Measurements from ENCODE around the gene RAI14. TPM values are rescaled to one million over a fixed set of nuclear protein-coding genes. Genes with fewer than 3 reads are reported as not detected.

The RAI14 gene
- total and polyA plus RNA-seq, 2 donors (not counting 3 experiments of a cell fraction or from before 2014, with no cell fraction given), result 114 to 369 TPM

DNA sequence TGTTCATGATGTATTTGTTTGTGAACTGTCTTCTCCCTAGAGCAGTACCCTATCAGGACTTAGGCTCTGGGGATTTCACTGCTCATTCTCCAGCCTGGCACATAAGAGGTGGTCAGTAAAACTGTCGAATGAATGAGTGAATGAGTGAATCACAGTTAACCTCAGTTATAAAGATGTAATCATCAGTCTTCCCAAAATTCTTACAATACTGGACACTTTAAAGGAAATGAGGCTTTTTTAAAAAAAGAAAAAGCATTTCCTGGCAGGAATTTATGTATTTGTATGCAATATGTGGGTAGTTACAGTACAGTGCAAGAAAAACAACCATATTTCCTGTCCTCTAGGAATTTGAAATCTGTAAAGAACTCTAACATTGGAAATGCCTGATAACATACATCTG lies 59.6 kb downstream of the RAI14 start:
- peak; percentile 80 for FAIRE-seq
- ChIA-PET POLR2A (no interaction called here), CTCF (interaction anchor here (1.1 kb wide), 1 partner anchor 29 kb away, joined by 4 read pairs; no protein-coding TSS in a partner anchor)
- TF ChIP-seq JUN (IDR thresholded peaks at IDR 0.05; ENCODE audit: borderline replicate concordance, insufficient read depth, insufficient read length, low read depth) (peak; percentile 77), POLR2AphosphoS5 (IDR thresholded peaks at IDR 0.05; ENCODE audit: insufficient read depth, low read depth, low read length) (no peak), FOS (IDR thresholded peaks at IDR 0.05; ENCODE audit: borderline replicate concordance, insufficient read depth, low read length) (peak; percentile 78), GATA2 (IDR thresholded peaks at IDR 0.05; ENCODE audit: insufficient read depth, insufficient read length, low read depth, low read length) (peak; percentile 80)
- BruUV-seq (replicated peaks), result no TSS peak
- Histone ChIP-seq H3K36me3 (ENCODE audit: control insufficient read depth in 2 of 2, extremely low read depth in 1 of 2, insufficient read depth in 2 of 2, low read length in 2 of 2) (peaks cover 11 to 24% of the 10 kb centered on the region in 2 experiments), H3K27me3 (ENCODE audit: control insufficient read depth in 2 of 2, insufficient read depth in 2 of 2, low read length in 2 of 2) (no peaks in the 10 kb centered on the region), H4K20me1 (replicated peaks; ENCODE audit: control insufficient read depth, extremely low read depth, insufficient read depth, low read length) (no peaks in the 10 kb centered on the region), H3K9me1 (replicated peaks; ENCODE audit: control insufficient read depth, extremely low read depth, insufficient read depth, low read length) (no peaks in the 10 kb centered on the region), H3K9me3 (replicated peaks; ENCODE audit: control insufficient read depth, insufficient read depth, low read length) (no peaks in the 10 kb centered on the region), H3K4me2 (ENCODE audit: insufficient read depth, low read length) (peak overlapping the region; percentile 87), H3K4me3 (replicated peaks in 1 of 3; ENCODE audit: insufficient read depth in 1 of 3, low read depth in 1 of 3, low read length in 3 of 3) (peak overlapping the region in 1 of 3 experiments; percentile 30), H3K9ac (replicated peaks; ENCODE audit: extremely low read depth, insufficient read depth, low read length) (peak overlapping the region; percentile 79), H2AFZ (ENCODE audit: low read depth, low read length) (no peak overlapping the region), H3K4me1 (ENCODE audit: control insufficient read depth, extremely low read depth, insufficient read depth, low read length) (peaks cover 86% of the 10 kb centered on the region), H3K27ac (ENCODE audit: insufficient read depth, low read depth, low read length) (peak overlapping the region; percentile 96), H3K79me2 (ENCODE audit: control insufficient read depth, insufficient read depth, low read length) (peaks cover 81% of the 10 kb centered on the region)
- intact Hi-C loops (cut with micrococcal nuclease) (loop anchor here (2.0 kb wide), 1 partner anchor 73 kb away; no protein-coding TSS in a partner anchor), dilution Hi-C loops (cut with MboI; ENCODE audit: extremely low pct_ligation_motif_present, low sequenced_read_pairs) (no loop called here)
- DNase-seq (ENCODE audit: low read depth, low spot score), result peak; percentile 86

DNA sequence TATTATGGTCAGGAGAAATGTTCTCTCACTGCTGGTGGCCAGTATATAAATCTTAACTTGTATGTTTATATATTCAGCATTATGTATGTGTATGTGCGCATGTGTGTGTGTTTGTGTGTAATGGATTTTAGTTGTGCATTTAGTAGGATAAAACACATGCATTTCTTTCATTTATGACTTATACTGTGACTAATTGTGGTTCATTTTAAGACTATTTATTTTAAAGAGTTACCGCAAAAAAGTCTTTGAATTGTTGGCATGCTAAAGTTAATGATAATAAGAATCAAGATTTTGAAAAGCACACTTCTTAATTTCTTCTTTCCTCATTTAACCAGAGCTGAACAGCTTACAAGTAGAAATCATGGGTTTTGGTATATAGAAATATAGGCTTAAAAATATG lies 60.9 kb downstream of the RAI14 start:
- peak overlapping the region; percentile 96 for H3K27ac ChIP-seq (ENCODE audit: insufficient read depth, low read depth, low read length)
- intact Hi-C loops (cut with micrococcal nuclease), result loop anchor here (1.0 to 2.0 kb wide), 7 partner anchors 8 to 230 kb away; no protein-coding TSS in a partner anchor
- FAIRE-seq (no peak), DNase-seq (ENCODE audit: low read depth, low spot score) (peak; percentile 39)
- H3K9ac ChIP-seq (replicated peaks; ENCODE audit: extremely low read depth, insufficient read depth, low read length), result peak overlapping the region; percentile 77
- TF ChIP-seq JUN (IDR thresholded peaks at IDR 0.05; ENCODE audit: borderline replicate concordance, insufficient read depth, insufficient read length, low read depth), result no peak
- TF ChIP-seq FOS (IDR thresholded peaks at IDR 0.05; ENCODE audit: borderline replicate concordance, insufficient read depth, low read length), result no peak
- TF ChIP-seq, protein P1, sequence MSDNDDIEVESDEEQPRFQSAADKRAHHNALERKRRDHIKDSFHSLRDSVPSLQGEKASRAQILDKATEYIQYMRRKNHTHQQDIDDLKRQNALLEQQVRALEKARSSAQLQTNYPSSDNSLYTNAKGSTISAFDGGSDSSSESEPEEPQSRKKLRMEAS (IDR thresholded peaks at IDR 0.05; ENCODE audit: insufficient read depth, insufficient read length), result no peak
- no peak for TF ChIP-seq CTCF (IDR thresholded peaks at IDR 0.05; ENCODE audit: extremely low read depth in 1 of 2, insufficient read depth in 1 of 2, low read depth in 1 of 2, low read length in 2 of 2)
- no peak for TF ChIP-seq GATA2 (IDR thresholded peaks at IDR 0.05; ENCODE audit: insufficient read depth, insufficient read length, low read depth, low read length)
- no peak for TF ChIP-seq POLR2A (IDR thresholded peaks at IDR 0.05; ENCODE audit: low read depth, low read length)
- no peak for TF ChIP-seq MYC (IDR thresholded peaks at IDR 0.05; ENCODE audit: low read depth, low read length)
- no peak for TF ChIP-seq POLR2AphosphoS5 (IDR thresholded peaks at IDR 0.05; ENCODE audit: insufficient read depth, low read depth, low read length)
- TF ChIP-seq EZH2 (IDR thresholded peaks at IDR 0.05; ENCODE audit: borderline replicate concordance, low read depth, low read length, severe bottlenecking), result no peak
- H3K27me3 ChIP-seq (ENCODE audit: control insufficient read depth in 2 of 2, insufficient read depth in 2 of 2, low read length in 2 of 2), result no peaks in the 10 kb centered on the region
- CTCF ChIA-PET, result interaction anchor here (1.0 to 3.4 kb wide), 5 partner anchors 20 to 231 kb away, joined by 3 to 18 read pairs (median 4); partner anchors contain the start of gene RAI14
- H3K4me2 ChIP-seq (ENCODE audit: insufficient read depth, low read length), result peak overlapping the region; percentile 62
- peaks cover 81% of the 10 kb centered on the region for H3K79me2 ChIP-seq (ENCODE audit: control insufficient read depth, insufficient read depth, low read length)
- peak overlapping the region in 1 of 3 experiments; percentile 25 for H3K4me3 ChIP-seq (replicated peaks in 1 of 3; ENCODE audit: insufficient read depth in 1 of 3, low read depth in 1 of 3, low read length in 3 of 3)
- no peak overlapping the region for H2AFZ ChIP-seq (ENCODE audit: low read depth, low read length)
- no TSS peak for BruUV-seq (replicated peaks)
- H3K9me3 ChIP-seq (replicated peaks; ENCODE audit: control insufficient read depth, insufficient read depth, low read length), result no peaks in the 10 kb centered on the region
- H3K36me3 ChIP-seq (ENCODE audit: control insufficient read depth in 2 of 2, extremely low read depth in 1 of 2, insufficient read depth in 2 of 2, low read length in 2 of 2), result peaks cover 8 to 19% of the 10 kb centered on the region in 2 experiments
- POLR2A ChIA-PET, result interaction anchor here (0.6 kb wide), 1 partner anchor 8 kb away, joined by 6 read pairs; no protein-coding TSS in a partner anchor
- dilution Hi-C loops (cut with MboI; ENCODE audit: extremely low pct_ligation_motif_present, low sequenced_read_pairs), result no loop called here
- H4K20me1 ChIP-seq (replicated peaks; ENCODE audit: control insufficient read depth, extremely low read depth, insufficient read depth, low read length), result no peaks in the 10 kb centered on the region
- H3K4me1 ChIP-seq (ENCODE audit: control insufficient read depth, extremely low read depth, insufficient read depth, low read length), result peaks cover 77% of the 10 kb centered on the region
- H3K9me1 ChIP-seq (replicated peaks; ENCODE audit: control insufficient read depth, extremely low read depth, insufficient read depth, low read length), result no peaks in the 10 kb centered on the region

Measured in endothelial cell of umbilical vein (primary cell).